ENCODE data around the gene FYN.

Gene FYN

GRCh38 chr6:111880181-111880888 lies 7.1 kb upstream of the FYN start:
- no peak for DNase-seq

GRCh38 chr6:111875741-111876140 lies 2.5 kb upstream of the FYN start:
- no peak for DNase-seq

- DNase-seq, result no peak
Measured at GRCh38 chr6:111874025-111874415, 768 bp upstream of the FYN start.

GRCh38 chr6:111872401-111873177 lies 663 bp downstream of the FYN start:
- no peak for DNase-seq

GRCh38 chr6:111871725-111872400 lies 1.4 kb downstream of the FYN start:
- DNase-seq, result no peak

GRCh38 chr6:111871207-111871606 lies 2.0 kb downstream of the FYN start:
- DNase-seq, result peak; percentile 76

GRCh38 chr6:111870742-111871064 lies 2.5 kb downstream of the FYN start:
- no peak for DNase-seq

GRCh38 chr6:111870051-111870741 lies 3.1 kb downstream of the FYN start:
- no peak for DNase-seq

- DNase-seq, result no peak
Measured at GRCh38 chr6:111866857-111867256, 6.4 kb downstream of the FYN start.

- DNase-seq, result no peak
Measured at GRCh38 chr6:111865909-111866546, 7.2 kb downstream of the FYN start.

- no peak for DNase-seq
Measured at GRCh38 chr6:111865049-111865585, 8.1 kb downstream of the FYN start.

GRCh38 chr6:111864138-111865048 lies 8.9 kb downstream of the FYN start:
- no peak for DNase-seq

GRCh38 chr6:111862741-111863140 lies 10.5 kb downstream of the FYN start:
- DNase-seq, result no peak

- DNase-seq, result no peak
Measured at GRCh38 chr6:111862314-111862713, 10.9 kb downstream of the FYN start.

GRCh38 chr6:111861431-111861885 lies 11.8 kb downstream of the FYN start:
- DNase-seq, result no peak

GRCh38 chr6:111858347-111858746 lies 14.9 kb downstream of the FYN start:
- DNase-seq, result no peak

GRCh38 chr6:111857674-111858337 lies 15.4 kb downstream of the FYN start:
- no peak for DNase-seq

- DNase-seq, result no peak
Measured at GRCh38 chr6:111855753-111856152, 17.5 kb downstream of the FYN start.

- peak; percentile 27 for DNase-seq
Measured at GRCh38 chr6:111854683-111855082, 18.6 kb downstream of the FYN start.

GRCh38 chr6:111852725-111853124 lies 20.5 kb downstream of the FYN start:
- peak; percentile 57 for DNase-seq

All from MV-4-11 (cell line).